HT-29 (cell line): Measurements from ENCODE around the gene MAGEA9. TPM values are rescaled to one million over a fixed set of nuclear protein-coding genes. Genes with fewer than 3 reads are reported as not detected.

Experiments
- DNase-seq: peaks from one replicate; pipeline ENCODE4 v3.0.0-alpha.2; 2015; ENCODE audit warnings: low spot score
- small RNA-seq: library from RNA; depleted of rRNA; stranded (forward); fragments of <200 nt; gene quantifications from one replicate; pipeline ENCODE3, GENCODE V24; 2014
- total RNA-seq: library from RNA; depleted of rRNA; stranded (reverse); fragments of >200 nt; shearing (Covaris generic); gene quantifications from 2 replicates; pipeline ENCODE4 v1.2.3, GENCODE V29; 2014; rRNA removed

Gene MAGEA9
- total RNA-seq, 1 experiment from 2014 or later = not detected

GRCh38 chrX:149807747-149808458, 26.2 kb downstream of the MAGEA9 start:
- DNase-seq = no peak

- DNase-seq = no peak
Observed at GRCh38 chrX:149818652-149819051, 36.9 kb downstream of the MAGEA9 start.

GRCh38 chrX:149819371-149819770, 37.6 kb downstream of the MAGEA9 start:
- DNase-seq = no peak

GRCh38 chrX:149825424-149825823, 43.7 kb downstream of the MAGEA9 start:
- peak; percentile 47 for DNase-seq

GRCh38 chrX:149827254-149827653, 45.5 kb downstream of the MAGEA9 start:
- DNase-seq = no peak

- no peak for DNase-seq
Observed at GRCh38 chrX:149829751-149830191, 48.0 kb downstream of the MAGEA9 start.

GRCh38 chrX:149830192-149830873, 48.6 kb downstream of the MAGEA9 start:
- DNase-seq = no peak

- DNase-seq = no peak
Observed at GRCh38 chrX:149831473-149831872, 49.7 kb downstream of the MAGEA9 start.

- peak; percentile 18 for DNase-seq
Observed at GRCh38 chrX:149836728-149837127, 55.0 kb downstream of the MAGEA9 start.

GRCh38 chrX:149837167-149837566, 55.4 kb downstream of the MAGEA9 start:
- DNase-seq = no peak

Small RNA genes within 50 kb of the gene (small RNA-seq; reads per million reads assigned to genes)
- not detected for gene AC244098.1
- not detected for gene AC244098.2
- not detected for gene AC244098.3

Other genes with a start within 250 kb of the MAGEA9 start
- 24.7 and 28.1 TPM in 2 replicates for gene EOLA1, start 240.9 kb upstream of the MAGEA9 start, total RNA-seq
- not detected in 2 replicates for gene HSFX3, start 232.0 kb upstream of the MAGEA9 start, total RNA-seq
- not detected in 2 replicates for gene MAGEA9B, start 194.5 kb upstream of the MAGEA9 start, total RNA-seq
- 0.70 TPM in 1 of 2 replicates, not detected in the other for gene HSFX2, start 186.6 kb upstream of the MAGEA9 start, total RNA-seq
- gene TMEM185A, start 150.1 kb upstream of the MAGEA9 start, total RNA-seq = 12.3 and 25.0 TPM in 2 replicates
- gene MAGEA11, start 69.9 kb upstream of the MAGEA9 start, total RNA-seq = not detected in 2 replicates
- gene HSFX1, start 7.9 kb upstream of the MAGEA9 start, total RNA-seq = 0.26 and 0.86 TPM in 2 replicates
- not detected in 2 replicates for gene MAGEA8, start 99.3 kb downstream of the MAGEA9 start, total RNA-seq
- gene HSFX4, start 147.6 kb downstream of the MAGEA9 start, total RNA-seq = 0.47 TPM in 1 of 2 replicates, not detected in the other
- 45.0 and 45.6 TPM in 2 replicates for gene EOLA2, start 156.6 kb downstream of the MAGEA9 start, total RNA-seq